ENCODE results near the gene PPIB.

DNA sequence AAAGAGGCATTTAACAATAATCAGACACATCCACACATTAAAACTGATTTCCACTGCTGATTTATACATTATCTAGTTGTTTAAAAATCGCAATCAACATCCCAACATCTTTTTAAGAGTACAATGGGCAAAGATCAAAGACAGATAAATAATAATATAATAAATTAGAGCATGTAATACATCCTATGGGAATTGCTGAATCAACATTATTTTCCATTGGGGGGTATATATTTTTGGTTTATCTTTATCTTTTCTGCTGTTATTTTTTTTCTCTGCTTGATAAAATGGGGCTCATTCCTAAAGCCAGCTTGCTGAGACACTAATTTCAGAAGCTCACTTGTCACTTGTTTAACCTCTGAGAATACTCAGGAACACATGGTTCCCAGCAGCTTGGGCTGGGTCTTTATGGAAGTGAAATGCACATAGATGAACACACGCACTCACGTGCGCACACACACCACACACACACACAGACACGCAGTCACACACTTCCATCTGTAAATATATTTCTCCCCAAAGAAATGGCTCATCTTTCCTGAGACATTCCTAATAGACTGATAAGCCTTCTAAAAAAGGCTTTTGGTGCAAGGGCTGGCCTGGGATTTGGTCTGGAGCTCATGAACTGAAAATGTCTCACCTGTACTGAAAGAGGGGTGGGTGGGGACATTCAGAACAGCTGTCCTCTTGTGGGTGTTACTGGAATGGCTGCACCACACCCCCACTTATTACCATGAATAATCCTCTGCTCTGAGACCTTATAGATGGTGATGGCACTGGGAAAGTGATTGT lies 3.5 kb upstream of the PPIB start:
- TF ChIP-seq, protein P1, sequence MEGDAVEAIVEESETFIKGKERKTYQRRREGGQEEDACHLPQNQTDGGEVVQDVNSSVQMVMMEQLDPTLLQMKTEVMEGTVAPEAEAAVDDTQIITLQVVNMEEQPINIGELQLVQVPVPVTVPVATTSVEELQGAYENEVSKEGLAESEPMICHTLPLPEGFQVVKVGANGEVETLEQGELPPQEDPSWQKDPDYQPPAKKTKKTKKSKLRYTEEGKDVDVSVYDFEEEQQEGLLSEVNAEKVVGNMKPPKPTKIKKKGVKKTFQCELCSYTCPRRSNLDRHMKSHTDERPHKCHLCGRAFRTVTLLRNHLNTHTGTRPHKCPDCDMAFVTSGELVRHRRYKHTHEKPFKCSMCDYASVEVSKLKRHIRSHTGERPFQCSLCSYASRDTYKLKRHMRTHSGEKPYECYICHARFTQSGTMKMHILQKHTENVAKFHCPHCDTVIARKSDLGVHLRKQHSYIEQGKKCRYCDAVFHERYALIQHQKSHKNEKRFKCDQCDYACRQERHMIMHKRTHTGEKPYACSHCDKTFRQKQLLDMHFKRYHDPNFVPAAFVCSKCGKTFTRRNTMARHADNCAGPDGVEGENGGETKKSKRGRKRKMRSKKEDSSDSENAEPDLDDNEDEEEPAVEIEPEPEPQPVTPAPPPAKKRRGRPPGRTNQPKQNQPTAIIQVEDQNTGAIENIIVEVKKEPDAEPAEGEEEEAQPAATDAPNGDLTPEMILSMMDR (IDR thresholded peaks at IDR 0.05): no peak
- no peak for TF ChIP-seq EZH2 (IDR thresholded peaks at IDR 0.05; ENCODE audit: borderline replicate concordance, insufficient read depth, low read depth, low read length, poor library complexity, severe bottlenecking)

All from B cell (primary cell).